DMS53 (cell line): ENCODE data around the gene POLK.
"Not testable (repeated sequence)": the region's sequence is repeated elsewhere in the genome, so short reads cannot be mapped to it uniquely, and the experiment has no call there.

Experiments used
- DNase-seq: peaks from one replicate; lab custom pipeline; 2025; lab: John Stamatoyannopoulos, UW

Gene POLK

DNA sequence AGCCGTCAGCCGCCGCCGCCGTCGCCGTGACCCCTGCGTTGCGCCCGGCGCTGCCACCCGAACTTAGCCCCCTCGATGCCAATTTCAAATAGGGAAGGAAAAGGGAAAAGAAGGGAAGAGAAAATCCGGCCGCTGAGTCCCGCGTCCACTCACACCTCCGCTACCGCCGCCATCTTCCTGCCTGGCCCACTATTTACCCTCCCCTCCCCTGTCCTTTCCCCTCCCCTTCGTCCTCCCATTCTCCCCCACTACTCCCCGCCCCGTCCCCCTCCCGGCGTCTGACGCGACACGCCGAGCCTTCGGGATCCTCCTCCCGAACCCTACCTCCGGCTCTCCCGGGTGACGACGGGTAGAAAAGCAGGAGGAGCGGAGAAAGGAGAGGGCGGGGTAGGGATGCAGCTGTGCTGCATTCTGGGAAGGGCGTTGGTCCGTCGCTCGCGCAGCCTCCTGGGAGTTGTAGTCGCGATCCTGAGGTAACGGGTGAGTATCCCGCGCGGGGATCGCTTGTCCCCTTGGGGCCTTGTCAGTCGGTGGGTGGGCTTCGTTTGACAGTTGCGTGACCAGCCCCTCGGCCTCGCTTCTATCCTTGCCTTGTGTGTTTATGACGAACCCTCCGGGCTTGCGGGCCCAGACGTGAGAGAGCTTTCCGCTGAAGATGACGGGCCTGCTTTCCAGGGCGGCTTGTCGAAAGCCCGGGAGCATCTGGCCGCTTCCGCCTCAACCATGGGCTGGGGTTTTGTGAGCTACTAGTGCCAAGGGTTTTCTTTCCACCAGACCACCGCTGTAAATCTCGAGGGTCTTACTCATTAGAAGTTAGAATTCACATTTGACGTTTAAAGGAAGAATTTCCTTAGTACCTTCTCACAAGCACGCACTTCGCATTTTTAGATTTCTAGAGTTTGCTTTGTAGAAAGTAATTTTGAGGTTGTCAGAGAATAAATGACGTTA, at the start of gene POLK, which contains the start of gene CERT1:
Gene POLK, plus strand, starts transcription at position 457 of the 948 bp plus-strand sequence.
Gene CERT1, minus strand, starts transcription at position 195 of the 948 bp plus-strand sequence. CDS start 422 bp downstream, outside the sequence.
- DNase-seq: peak; percentile 99

DNA sequence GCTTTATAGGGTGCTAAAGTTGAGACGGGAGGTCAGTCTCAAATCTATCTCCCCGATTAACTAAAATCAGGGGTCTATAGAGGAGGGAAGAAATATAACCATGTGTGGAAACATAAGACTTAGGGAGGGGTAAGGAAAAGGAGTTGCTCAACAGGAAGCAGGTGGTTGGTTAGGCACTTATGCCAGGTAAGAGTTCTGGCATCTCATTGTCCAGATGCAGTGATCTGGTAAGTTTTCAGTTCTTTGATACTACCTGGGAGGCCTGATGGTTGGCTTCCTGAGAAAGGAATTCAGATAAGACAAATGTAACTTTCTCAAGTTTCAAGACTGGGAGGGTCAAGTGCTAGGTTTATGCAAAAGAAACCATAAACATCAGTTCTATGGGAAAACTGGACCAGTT, 48.0 kb upstream of the POLK start:
- DNase-seq: peak; percentile 73

DNA sequence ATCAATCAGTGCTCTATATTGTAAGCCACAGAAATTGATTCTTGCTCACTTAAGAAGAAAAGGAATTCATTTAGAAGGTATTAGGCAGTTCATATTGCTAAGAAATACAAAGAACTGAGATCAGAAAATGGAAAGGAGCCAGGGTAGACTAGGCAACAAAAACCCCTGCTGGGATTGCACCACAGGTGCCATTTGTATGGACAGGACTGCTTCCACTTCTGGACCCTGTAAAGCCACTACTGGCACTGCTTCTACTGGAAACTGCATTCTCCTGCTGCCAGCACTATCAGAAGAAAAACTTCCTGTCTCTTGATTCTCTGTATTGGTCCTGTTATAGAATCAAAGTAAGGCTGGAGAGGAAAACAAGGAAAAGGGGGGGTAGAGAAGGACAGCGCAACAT, 46.2 kb upstream of the POLK start:
- DNase-seq: no peak

DNA sequence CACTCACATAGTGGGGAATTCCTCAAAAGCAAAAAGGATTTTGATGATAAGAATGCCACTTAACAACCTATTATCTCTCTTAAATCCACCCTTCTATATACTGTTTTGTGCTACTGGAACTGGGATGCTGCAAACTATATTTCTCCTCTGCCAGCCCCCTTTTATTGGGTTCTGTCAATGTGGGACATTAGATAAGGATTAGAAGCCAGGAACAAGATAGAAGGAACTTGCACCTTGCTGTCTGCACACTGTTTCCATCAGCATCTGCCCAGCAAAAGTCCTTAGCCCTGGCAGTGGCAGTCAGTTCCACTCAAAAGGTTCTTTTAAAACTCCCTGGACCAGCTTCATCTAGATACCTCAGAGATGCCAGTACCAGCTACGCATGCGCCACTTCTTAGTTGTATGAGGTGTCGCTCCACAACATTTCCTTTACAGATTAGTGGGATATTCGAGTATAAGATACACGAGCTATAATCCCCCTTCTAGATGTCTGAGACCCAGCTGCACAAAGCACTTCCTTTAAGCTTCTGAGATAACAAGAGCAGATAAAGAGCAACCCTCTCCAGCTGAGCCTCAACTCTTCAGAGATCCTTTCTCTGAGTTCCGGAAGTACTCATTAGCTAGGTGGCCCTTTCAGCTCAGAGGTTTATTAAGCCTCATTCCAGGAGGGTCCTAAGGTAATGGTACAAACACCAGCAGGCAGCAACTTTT, 45.5 kb upstream of the POLK start:
- no peak for DNase-seq

DNA sequence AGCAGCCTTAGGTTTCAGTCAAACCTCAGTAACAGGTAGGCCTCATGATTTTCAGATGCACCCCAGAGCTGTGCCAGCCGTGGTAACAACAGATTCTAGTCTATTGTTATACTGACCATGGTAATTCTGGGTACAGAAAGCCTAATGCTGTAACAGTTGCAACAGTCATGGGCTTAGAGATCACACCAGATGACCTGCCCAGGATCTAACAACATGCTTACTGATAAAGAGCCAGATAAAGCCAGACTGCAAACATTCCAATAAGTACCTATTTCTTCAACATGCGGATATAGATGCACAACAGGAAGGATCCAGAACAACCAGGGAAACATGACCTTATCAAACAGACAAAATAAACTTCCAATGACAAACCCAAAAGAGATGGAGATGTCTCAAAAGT, 43.1 kb upstream of the POLK start:
- no peak for DNase-seq

DNA sequence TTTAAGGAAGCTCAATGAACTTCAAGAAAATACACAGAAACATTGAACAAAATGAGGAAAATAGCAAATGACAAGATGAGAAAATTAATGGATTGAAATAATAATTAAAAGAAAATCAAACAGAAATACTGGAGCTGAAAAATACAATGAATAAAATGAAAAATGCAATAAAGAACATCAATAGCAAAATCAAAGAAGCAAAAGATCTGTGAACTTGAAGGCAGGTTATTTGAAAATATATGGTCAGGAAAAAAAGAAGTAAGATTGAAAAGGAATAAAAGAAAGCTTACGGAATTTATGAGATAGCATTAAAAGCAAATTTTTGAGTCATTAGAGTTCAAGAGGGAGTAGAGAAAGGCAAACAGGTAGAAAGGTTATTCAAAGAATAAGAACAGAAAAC, 42.7 kb upstream of the POLK start:
- DNase-seq: no peak

DNA sequence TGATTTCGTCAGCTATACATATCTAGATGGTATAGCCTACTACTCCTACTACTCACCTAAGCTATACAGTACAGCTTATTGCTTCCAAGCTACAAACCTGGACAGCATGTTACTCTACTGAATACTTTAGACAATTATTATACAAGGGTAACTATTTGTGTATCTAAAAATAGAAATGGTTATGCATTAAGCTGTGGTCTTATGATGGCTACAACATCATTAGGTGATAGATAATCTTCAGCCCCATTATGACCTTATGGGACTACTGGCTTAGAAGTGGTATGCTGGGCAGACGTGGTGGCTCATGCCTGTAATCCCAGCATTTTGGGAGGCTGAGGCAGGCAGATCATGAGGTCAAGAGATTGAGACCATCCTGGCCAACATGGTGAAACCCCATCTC, 40.5 kb upstream of the POLK start:
- DNase-seq: no peak

DNA sequence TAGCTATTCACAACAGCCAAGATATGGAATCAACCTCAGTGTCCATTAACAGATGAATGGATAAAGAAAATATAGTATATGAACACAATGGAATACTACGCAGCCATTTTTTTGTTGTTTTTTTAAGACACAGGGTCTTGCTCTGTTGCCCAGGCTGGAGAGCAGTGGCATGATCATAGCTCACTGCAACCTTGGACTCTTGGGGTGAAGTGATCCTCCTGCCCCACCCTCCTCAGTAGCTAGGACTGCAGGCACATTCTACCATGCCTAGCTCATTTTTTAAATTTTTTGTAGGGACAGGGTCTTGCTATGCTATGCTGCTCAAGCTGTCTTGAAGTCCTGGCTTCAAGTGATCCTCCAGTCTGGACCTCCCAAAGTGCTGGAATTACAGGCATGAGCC, 38.7 kb upstream of the POLK start:
- no peak for DNase-seq

DNA sequence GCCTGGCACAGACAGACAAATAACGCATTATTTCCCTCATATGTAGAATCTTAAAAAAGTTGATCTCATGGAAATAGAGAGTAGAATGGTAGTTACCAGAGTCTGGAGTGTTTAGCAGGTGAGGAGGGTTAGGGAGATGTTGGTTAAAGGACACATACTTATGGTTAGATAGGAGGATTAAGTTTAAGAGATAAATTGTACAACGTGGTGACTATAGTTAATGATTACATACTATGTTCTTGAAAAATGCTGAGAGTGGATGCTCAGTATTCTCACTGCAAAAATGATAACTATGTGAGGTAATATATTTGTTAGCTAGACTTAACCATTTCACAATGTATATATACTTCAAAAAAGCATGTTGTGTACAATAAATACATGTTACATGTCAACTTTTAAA, 38.2 kb upstream of the POLK start:
- DNase-seq: peak; percentile 8

DNA sequence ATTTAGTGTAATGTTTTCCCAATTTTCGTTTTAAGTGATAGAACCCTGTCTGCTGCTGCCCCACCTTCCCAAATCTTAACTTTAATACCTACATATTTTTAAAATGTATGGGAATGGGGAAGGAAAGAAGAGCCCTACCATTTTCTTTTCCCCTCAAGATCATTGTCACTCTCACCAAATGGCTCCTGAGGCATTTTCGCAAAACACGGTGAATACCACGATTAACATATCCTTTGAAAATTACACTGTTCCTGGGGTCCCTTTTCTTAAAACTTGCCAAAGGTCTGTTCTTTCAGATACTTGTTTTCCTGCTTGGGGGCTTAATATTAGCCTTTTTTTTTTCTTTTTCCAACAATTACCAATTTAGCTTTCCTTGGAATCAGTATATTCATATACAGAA, 36.3 kb upstream of the POLK start:
- no peak for DNase-seq

DNA sequence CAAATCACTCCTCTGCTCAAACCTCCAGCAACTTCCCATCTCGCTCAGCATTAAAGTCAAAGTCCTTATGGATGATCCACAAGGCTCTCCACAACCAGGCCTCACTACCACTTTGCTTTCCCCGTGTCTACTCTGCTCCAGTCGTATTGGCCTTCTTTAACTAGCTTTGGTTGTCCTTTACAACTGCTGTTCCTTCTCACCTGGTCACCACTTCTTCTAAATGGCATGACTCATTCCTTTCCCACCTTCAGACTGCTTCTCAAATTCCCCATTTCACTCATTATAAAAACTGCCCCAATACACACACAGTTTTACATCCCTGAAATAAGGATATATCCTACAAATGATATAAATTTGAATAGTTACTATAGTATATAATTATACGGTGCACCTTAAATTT, 30.7 kb upstream of the POLK start:
- DNase-seq: no peak

DNA sequence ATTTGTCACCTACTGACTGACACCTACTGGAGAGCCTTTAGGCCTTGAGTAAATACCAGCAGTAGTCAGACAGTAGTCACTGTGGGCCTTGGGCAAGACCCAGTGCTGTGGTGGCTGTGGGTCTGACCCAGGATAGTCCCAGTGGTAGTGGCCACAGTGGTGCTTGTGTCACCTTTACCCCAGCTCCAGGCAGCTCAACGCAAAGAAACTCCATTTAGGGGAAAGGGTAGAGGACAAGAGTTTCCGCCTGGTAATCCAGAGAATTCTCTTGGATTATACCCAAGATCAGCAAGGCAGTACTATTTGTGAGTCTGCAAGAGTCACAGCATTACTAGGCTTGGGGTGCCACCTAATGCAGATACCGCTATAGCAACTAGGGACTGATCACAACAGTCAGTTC, 29.2 kb upstream of the POLK start:
- DNase-seq: no peak

DNA sequence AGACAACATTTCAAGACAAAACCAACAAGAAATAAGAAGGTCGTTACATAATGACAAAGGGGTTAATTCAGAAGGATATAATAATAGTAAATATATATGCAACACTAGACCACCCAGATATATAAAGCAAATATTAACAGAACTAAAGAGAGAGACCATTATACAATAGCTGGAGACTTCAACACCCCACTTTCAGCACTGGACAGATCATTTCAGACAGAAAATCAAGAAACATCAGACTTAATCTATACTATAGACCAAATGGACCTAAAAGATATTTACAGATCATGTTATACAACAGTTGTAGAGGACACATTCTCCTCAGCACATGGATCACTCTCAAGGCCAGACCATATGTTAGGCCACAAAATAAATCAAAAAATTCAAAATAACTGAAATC, 27.1 kb upstream of the POLK start:
- no peak for DNase-seq

DNA sequence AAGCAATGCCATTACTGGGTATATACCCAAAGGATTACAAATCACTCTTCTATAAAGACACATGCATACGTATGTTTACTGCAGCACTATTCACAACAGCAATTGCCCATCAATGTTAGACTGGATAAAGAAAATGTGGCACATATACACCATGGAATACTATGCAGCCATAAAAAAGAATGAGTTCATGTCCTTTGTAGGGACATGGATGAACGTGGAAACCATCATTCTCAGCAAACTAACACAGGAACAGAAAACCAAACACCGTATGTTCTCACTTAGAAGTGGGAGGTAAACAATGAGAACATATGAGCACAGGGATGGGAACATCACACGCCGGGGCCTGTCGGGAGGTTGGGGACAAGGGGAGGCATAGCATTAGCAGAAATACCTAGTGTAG, 21.8 kb upstream of the POLK start:
- DNase-seq: not testable (repeated sequence)

DNA sequence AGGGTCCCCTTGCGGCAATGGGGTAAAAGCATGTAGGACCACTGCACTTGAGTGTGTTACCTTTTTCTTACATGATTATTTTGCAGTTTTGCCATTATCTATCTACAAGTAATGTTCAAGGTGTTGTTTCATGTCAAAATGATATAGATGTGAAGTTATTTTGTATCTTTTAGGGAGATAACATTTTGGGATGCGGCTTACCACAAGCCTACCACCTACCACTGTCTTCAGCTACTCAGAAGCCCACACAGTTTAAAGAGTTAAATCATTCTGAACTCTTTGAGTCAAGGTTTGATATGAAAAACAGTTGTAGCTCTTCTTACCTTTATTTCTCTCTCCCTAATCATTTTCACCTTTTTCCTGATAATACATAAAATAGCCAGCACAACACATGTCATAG, 20.1 kb upstream of the POLK start:
- no peak for DNase-seq

DNA sequence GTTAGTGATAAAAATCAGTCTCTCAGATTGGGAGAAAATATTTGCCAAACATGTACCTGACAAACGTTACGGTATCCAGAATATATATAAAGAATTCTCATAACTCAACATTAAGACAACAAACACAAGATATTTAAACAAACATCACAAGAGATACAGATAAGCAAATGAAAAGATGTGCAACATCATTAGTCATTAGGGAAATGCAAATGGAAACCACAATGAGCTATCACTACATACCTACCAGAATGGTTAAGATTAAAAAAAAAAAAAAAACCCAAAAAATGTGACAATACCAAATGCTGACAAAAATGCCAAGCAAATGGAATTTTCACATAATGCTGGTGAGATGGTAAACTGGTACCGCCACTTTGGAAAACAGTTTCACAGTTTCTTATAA, 15.7 kb upstream of the POLK start:
- DNase-seq: no peak

DNA sequence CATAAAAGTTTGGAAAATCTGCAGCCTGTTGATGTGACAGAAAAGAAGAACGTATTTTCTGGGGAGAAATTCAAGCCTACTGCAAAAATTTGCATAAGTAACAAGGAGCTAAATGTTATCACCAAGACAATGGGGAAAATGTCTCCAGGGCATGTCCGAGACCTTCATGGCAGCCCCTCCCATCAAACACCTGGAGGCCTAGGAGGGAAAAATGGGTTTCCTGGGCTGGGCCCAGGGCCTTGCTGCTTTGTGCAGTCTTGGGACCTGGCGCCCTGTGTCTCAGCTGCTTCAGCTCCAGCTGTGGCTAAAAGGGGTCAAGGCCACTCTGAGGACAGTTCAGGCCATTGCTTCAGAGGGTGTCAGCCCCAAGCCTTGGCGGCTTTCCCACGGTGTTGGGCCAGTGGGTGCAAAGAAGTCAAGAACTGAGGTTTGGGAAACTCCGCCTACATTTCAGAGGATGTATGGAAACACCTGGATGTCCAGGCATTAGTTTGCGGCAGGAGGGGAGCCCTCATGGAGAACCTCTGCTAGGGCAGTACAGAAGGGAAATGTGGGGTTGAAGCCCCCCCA, 13.4 kb upstream of the POLK start:
- DNase-seq: no peak

DNA sequence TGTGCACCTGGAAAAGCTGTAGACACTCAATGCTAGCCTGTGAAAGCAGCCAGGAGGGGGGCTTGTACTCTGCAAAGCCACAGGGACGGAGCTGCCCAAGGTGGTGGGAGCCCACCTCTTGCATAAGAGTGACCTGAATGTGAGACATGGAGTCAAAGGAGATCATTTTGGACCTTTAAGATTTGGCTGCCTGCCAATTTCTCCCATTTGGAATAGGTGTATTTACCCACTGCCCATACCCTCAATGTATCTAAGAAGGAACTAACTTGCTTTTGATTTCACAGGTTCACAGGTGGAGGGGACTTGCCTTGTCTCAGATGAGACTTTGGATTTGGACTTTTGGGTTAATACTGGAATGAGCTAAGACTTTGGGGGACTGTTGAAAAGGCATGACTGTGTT, 12.8 kb upstream of the POLK start:
- DNase-seq: not testable (repeated sequence)

DNA sequence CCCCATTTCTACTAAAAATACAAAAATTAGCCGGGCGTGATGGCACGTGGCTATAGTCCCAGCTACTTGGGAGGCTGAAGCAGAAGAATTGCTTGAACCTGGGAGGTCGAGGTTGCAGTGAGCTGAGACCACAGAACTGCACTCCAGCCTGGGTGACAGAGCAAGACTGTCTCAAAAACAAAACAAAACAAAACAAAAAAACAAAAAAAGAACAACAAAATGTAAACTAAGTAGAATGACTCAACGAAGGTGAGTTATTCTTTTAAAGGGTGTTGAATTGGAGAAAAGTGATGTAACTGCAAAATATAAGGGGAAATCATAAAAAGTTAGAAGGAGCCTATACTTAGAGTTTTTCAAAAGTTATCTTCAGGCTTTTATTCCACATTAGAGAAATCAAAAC, 6.6 kb upstream of the POLK start:
- not testable (repeated sequence) for DNase-seq

DNA sequence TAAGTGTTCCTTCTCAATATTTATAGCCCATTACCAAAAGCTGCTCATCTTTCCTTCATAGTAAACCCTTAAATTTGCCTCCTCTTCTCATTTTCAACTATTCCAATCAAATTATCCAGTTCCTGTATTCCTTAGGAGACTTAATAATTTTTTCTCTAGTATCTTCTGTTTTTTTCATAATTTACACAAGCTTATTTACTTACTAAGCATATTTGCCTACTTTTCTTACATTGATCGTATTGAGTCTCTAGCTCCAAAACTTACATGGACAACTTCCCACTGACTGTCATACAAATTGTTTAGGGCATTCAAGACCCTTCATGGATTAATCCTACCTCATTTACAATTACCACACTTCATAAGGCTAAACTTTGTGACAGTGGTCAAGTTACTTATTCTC, 3.9 kb upstream of the POLK start:
- DNase-seq: no peak

DNA sequence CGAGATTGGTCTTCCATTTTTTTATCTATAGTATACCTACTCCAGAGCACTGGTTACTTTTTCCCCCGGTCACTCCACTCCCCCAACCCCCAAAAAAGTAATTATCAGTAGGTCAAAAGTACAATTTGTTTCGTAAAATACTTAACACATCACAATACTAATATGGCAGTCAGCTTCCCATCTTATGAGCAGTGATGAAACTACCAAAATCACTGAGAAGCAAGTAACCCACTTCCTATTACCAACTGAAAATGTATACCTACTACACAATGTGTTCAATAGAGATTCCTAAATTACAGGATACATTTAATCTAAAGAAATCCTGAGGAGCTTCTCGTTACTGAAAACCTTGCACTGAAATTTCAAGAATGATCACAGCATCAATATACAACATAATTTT, 2.1 kb upstream of the POLK start:
- no peak for DNase-seq

DNA sequence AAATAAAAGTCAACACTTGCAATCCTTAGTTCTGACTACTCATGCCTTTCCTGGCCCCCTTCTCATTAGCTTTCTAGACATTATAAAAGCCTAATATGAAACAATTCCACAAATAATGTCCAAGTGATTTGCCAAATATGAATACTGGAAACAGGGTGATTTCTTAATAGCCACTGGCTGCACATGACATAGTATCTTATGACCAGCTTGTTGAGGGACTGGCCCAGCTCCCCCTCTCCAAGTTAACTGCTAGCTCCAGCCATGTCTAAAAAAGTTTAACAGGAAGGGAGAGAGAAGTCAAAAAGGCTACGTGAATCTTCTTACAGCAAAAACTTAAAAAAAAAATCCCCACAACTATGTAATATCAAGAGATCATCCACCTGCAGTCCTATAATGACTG, 1.7 kb upstream of the POLK start:
- no peak for DNase-seq

DNA sequence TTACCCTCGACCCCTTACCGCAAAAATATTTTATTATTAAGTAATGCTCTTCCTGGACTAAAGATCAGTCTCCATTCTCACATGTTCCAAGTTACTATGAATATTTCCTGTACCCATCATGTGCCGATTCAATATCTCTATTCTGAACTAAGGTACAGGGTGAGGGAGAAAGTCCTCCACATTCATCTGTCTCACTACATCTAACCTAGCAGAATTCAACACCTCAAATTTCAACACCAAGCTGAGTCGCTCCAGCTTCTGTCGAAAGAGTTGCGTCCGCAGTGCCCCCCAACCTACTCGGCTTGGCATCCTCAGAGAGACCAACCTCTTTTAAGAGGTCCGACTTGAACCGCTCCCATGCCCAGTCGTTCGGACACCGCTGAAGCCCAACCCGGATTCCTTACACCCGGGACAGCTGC, 1.3 kb upstream of the POLK start:
- no peak for DNase-seq
